ENCODE results near the gene GINS1. TPM values are rescaled to one million over a fixed set of nuclear protein-coding genes. Genes with fewer than 3 reads are reported as not detected.
"Not testable (repeated sequence)": the region's sequence is repeated elsewhere in the genome, so short reads cannot be mapped to it uniquely, and the experiment has no call there.

GINS1 gene
- total and polyA plus RNA-seq, 8 donors, result 1.0 to 9.4 (median 2.8) TPM; not detected in 1

- Histone ChIP-seq H3K4me3 (no peak overlapping the region), H3K9me3 (no peaks in the 10 kb centered on the region), H3K27ac (no peak overlapping the region), H3K4me1 (no peaks in the 10 kb centered on the region), H3K36me3 (peaks cover 15 to 88% (median 65%) of the 10 kb centered on the region in 4 donors), H3K27me3 (no peaks in the 10 kb centered on the region)
- TF ChIP-seq POLR2A (IDR thresholded peaks at IDR 0.05), result no peak
- TF ChIP-seq CTCF (IDR thresholded peaks at IDR 0.05), result no peak
- no peak for TF ChIP-seq POLR2AphosphoS5 (IDR thresholded peaks at IDR 0.05)
- no peak for TF ChIP-seq EP300 (IDR thresholded peaks at IDR 0.05)
- intact Hi-C loops (cut with DNase I; ENCODE audit: low total_unique reads), result no loop called here
- no peak for DNase-seq
- 84 to 94% (median 89%) methylated on average over 11 to 13 of the region's 13 CpGs for WGBS, 5 donors
These were observed 62.1 kb downstream of the GINS1 start for GRCh38 chr20:25469558-25469957.

- 67 to 86% (median 77%) methylated on average over 13 of the region's 13 CpGs for whole genome bisulfite sequencing, 5 donors
- no peaks in the 10 kb centered on the region for H3K9me3 ChIP-seq
These were observed 62.6 kb downstream of the GINS1 start for GRCh38 chr20:25470045-25470444.

DNA sequence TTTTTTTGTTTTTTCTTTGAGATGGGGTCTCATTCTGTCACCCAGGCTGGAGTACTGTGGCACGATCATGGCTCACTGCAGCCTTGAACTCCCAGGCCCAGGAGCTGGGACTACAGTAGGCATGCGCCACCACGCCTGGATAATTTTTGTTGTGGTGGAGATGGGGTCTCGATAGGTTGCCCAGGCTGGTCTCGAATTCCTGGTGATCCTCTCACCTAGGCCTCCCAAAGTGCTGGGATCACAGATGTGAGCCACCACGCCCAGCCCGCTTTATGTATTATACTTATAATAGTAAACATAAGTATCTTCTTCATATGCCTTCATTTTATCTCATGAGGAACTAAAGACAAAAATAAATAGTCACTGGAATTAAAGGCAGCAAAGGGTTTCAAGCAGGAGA lies 63.5 kb downstream of the GINS1 start:
- no peak overlapping the region for H3K27ac ChIP-seq
- WGBS, 5 donors, result 94 to 97% (median 94%) methylated on average over 7 of the region's 7 CpGs
- intact Hi-C loops (cut with DNase I; ENCODE audit: low total_unique reads), result no loop called here
- TF ChIP-seq POLR2AphosphoS5 (IDR thresholded peaks at IDR 0.05), result no peak
- no peak for TF ChIP-seq EP300 (IDR thresholded peaks at IDR 0.05)
- TF ChIP-seq CTCF (IDR thresholded peaks at IDR 0.05), result no peak
- TF ChIP-seq POLR2A (IDR thresholded peaks at IDR 0.05), result no peak
- no peak overlapping the region for H3K4me3 ChIP-seq
- no peaks in the 10 kb centered on the region for H3K9me3 ChIP-seq
- peaks cover 14 to 86% (median 54%) of the 10 kb centered on the region in 4 donors for H3K36me3 ChIP-seq
- H3K27me3 ChIP-seq, result no peaks in the 10 kb centered on the region
- no peak for DNase-seq
- no peaks in the 10 kb centered on the region for H3K4me1 ChIP-seq

More at GRCh38 chr20:25470045-25470444, 62.6 kb downstream of the GINS1 start:
- no peaks in the 10 kb centered on the region for H3K4me1 ChIP-seq
- intact Hi-C loops (cut with DNase I; ENCODE audit: low total_unique reads), result no loop called here
- TF ChIP-seq EP300 (IDR thresholded peaks at IDR 0.05) (no peak), CTCF (IDR thresholded peaks at IDR 0.05) (peak in 2 of 7 experiments; percentile 23 to 34), POLR2A (IDR thresholded peaks at IDR 0.05) (no peak), POLR2AphosphoS5 (IDR thresholded peaks at IDR 0.05) (no peak)
- no peak overlapping the region for H3K4me3 ChIP-seq
- peak; percentile 32 to 74 for DNase-seq
- peaks cover 15 to 86% (median 60%) of the 10 kb centered on the region in 4 donors for H3K36me3 ChIP-seq
- no peaks in the 10 kb centered on the region for H3K27me3 ChIP-seq
- H3K27ac ChIP-seq, result no peak overlapping the region

GRCh38 chr20:25473297-25473696 lies 65.8 kb downstream of the GINS1 start:
- intact Hi-C loops (cut with DNase I; ENCODE audit: low total_unique reads); DNase-seq; H3K4me1 ChIP-seq; H3K27ac ChIP-seq; H3K9me3 ChIP-seq; H3K4me3 ChIP-seq; H3K27me3 ChIP-seq: not testable (repeated sequence)
- H3K36me3 ChIP-seq, result peaks cover 4 to 86% (median 53%) of the 10 kb centered on the region in 4 donors
- 94 to 99% (median 97%) methylated on average over 2 of the region's 2 CpGs for WGBS, 5 donors

DNA sequence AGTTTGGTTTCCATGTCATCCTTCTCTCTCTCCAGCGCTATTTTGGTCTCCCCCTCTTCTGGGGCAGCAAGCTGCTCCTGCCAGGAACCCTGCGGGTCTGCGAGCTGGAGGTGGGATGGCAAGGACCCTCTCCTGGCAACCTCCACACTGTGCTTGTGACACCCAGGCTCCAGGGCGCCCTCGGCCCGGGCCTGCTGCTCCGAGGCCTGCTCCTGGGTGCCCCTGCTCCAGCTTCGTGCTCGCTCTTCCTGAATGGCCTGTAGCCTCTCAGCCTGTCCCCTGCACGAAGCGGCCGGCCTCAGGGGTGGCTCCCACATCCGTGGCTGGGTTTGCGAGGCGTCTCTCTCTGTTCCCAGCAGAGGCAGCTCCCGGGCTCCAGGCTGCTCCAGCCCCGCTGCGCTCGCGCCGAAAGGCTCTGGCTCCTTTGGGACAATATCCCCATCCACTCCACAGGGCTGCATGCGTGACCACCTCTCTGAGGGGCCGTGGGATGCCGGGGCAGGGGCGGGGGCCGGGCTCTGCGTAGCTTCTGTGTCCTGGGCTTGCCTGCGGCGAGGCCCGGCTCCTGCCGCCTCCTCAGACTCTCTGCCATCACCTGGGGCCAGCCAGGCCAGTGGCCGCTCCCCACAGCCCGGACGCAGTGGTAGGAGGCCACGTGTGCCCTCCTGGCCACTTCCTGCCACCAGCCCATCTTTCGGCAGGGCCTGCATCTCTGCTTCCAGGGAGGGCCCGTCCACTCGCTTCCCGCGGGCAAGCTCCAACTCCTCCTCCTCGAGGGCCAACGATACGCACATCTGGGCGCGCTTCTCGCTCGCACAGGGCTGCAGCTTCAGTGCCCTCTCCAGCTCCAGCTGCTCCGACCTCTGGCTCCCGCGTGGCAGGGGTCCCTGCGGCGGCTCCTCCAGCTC lies 68.9 kb downstream of the GINS1 start:
- intact Hi-C loops (cut with DNase I; ENCODE audit: low total_unique reads), result no loop called here
- 92 to 95% (median 94%) methylated on average over 16 to 52 of the region's 52 CpGs for WGBS, 5 donors
- Histone ChIP-seq H3K27me3 (no peaks in the 10 kb centered on the region), H3K27ac (no peak overlapping the region), H3K36me3 (peaks cover 0 to 88% (median 59%) of the 10 kb centered on the region in 4 donors), H3K4me1 (no peaks in the 10 kb centered on the region), H3K4me3 (no peak overlapping the region), H3K9me3 (no peaks in the 10 kb centered on the region)
- no peak for DNase-seq
- TF ChIP-seq POLR2AphosphoS5 (IDR thresholded peaks at IDR 0.05), result no peak

Data from stomach (tissue), 9 donors.